Measurements from ENCODE around the gene BEST4. TPM values are rescaled to one million over a fixed set of nuclear protein-coding genes. Genes with fewer than 3 reads are reported as not detected.
A peak's percentile ranks its signal among the peaks of the same experiment; 100 is the strongest.
"Not testable (repeated sequence)": the region's sequence is repeated elsewhere in the genome, so short reads cannot be mapped to it uniquely, and the experiment has no call there.

BEST4 gene
- total and polyA plus RNA-seq, 5 donors from 2014 or later, result 0.20 to 0.88 (median 0.67) TPM; not detected in 1

DNA sequence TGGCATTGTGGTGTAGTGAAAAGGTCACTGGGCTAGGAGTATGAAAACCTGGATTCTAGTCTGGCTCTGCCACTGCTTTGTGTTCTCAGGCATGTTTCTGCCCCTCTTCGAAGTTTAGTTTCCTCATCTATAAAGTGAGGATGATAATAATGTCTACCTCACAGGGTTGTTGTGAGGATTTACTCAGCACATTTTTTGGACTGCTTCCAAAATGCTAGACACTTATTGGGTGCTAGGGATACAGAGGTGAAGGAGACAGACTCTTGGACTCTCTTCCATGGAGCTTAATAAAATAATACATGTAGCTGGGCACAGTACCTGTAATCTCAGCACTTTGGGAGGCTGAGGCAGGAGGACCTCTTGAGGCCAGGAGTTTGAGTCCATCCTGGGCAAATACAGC is 44.8 kb downstream of the BEST4 start:
- Mint-ChIP-seq H3K36me3 (no peaks in the 10 kb centered on the region), H3K27ac (peak overlapping the region in 1 of 3 donors; percentile 78), H3K4me1 (peaks cover 6 to 32% (median 17%) of the 10 kb centered on the region in 4 donors), H3K4me3 (peak overlapping the region in 1 of 4 donors; percentile 74), H3K9me3 (peaks cover 0 to 1% (median 0%) of the 10 kb centered on the region in 7 donors), H3K27me3 (peaks cover 6% of the 10 kb centered on the region)
- Histone ChIP-seq H3K27ac (ENCODE audit: insufficient read depth, low read length, poor library complexity, severe bottlenecking) (no peak overlapping the region), H3K36me3 (ENCODE audit: control insufficient read depth, insufficient read depth, low read length) (no peaks in the 10 kb centered on the region), H3K4me3 (ENCODE audit: low read depth, low read length) (no peak overlapping the region), H3K27me3 (ENCODE audit: control insufficient read depth, insufficient read depth, low read length) (no peaks in the 10 kb centered on the region), H3K9me3 (ENCODE audit: control insufficient read depth in 2 of 2, low read length in 2 of 2) (no peaks in the 10 kb centered on the region), H3K4me1 (ENCODE audit: control insufficient read depth, insufficient read depth, low read length, poor library complexity, severe bottlenecking) (peaks cover 20% of the 10 kb centered on the region)
- ATAC-seq (ENCODE audit: low read depth in 2 of 2) (no peak), DNase-seq (no peak)

DNA sequence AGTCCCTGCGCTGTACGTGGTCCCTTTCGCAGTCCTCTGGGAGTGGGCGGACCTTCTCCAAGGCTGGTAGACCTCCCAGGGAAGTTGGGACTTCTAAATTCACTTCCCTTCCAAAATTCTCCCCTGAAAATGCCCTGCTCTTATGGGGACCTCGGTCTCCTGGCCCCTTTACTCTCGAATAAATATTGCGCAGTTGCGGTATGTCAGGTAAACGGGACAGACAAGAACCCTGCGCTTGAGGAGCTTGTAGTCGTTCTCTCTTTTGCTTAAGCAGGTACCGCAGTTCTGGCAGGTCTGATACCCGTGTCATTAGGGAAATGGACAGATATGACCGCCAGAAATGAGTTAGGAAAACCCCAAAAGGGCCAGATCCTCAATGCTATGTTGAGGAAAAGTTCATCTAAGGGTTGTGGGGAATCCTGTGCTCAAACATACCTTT is 47.8 kb downstream of the BEST4 start:
- peaks cover 9% of the 10 kb centered on the region for H3K27me3 Mint-ChIP-seq
- no peaks in the 10 kb centered on the region for H3K27me3 ChIP-seq (ENCODE audit: control insufficient read depth, insufficient read depth, low read length)
- H3K36me3 Mint-ChIP-seq, result no peaks in the 10 kb centered on the region
- DNase-seq, result peak in 1 of 3 donors; percentile 28
- H3K4me3 ChIP-seq (ENCODE audit: low read depth, low read length), result peak overlapping the region; percentile 88
- peak overlapping the region; percentile 86 for H3K27ac ChIP-seq (ENCODE audit: insufficient read depth, low read length, poor library complexity, severe bottlenecking)
- peak overlapping the region; percentile 94 to 99 (median 94) for H3K4me3 Mint-ChIP-seq
- H3K4me1 Mint-ChIP-seq, result peaks cover 0 to 22% (median 13%) of the 10 kb centered on the region in 4 donors
- peak overlapping the region; percentile 93 to 97 (median 96) for H3K27ac Mint-ChIP-seq
- no peaks in the 10 kb centered on the region for H3K36me3 ChIP-seq (ENCODE audit: control insufficient read depth, insufficient read depth, low read length)
- H3K4me1 ChIP-seq (ENCODE audit: control insufficient read depth, insufficient read depth, low read length, poor library complexity, severe bottlenecking), result peaks cover 14% of the 10 kb centered on the region
- ATAC-seq (ENCODE audit: low read depth in 2 of 2), result no peak
- no peaks in the 10 kb centered on the region for H3K9me3 ChIP-seq (ENCODE audit: control insufficient read depth in 2 of 2, low read length in 2 of 2)
- H3K9me3 Mint-ChIP-seq, result no peaks in the 10 kb centered on the region

DNA sequence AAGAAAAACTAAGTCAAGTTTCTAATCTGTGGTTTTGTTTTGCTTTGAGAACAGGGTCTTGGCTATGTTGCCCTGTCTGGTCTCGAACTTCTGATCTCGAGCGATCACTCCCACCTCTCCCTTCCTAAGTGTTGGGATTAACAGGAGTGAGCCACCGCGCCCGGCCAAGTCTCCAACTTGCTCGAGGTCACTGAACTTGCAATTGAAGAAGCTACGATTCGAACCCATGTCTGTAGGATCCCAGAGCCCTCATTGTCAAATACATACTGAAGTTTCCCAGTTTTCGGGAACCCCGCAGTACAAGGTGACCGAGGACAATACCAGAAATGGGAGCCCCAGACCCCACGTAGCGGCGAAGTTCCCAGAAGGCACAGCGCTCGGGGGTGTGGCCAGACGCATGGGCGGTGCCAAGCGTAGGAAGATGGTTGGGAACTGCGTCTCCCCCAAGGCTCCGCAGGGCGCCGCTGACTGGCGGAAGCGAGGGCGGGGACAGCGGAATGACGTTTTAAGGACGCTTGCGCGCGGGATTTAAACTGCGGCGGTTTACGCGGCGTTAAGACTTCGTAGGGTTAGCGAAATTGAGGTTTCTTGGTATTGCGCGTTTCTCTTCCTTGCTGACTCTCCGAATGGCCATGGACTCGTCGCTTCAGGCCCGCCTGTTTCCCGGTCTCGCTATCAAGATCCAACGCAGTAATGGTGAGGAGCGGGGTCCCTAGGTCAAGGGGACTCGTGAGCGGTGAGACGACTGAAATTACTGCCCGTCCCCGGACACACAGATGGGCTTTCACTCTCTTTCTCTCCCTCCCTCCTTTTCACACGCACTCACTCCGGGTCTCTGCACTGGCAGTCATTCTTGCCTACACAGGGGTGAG is 48.4 kb downstream of the BEST4 start, which contains the start of gene KIF2C:
KIF2C (plus strand) TSS at position 531 of the 872 bp plus-strand sequence; CDS start at position 627, 96 bp downstream.
- Mint-ChIP-seq H3K4me3 (peak within 1 kb of the TSS; percentile 94 to 99 (median 94)), H3K4me1 (peaks cover 0 to 22% (median 13%) of the 10 kb centered on the region in 4 donors), H3K9me3 (no peaks in the 10 kb centered on the region), H3K27me3 (peaks cover 9% of the 10 kb centered on the region), H3K27ac (peak within 1 kb of the TSS; percentile 93 to 97 (median 96)), H3K36me3 (no peaks in the 10 kb centered on the region)
- Histone ChIP-seq H3K9me3 (ENCODE audit: control insufficient read depth in 2 of 2, low read length in 2 of 2) (no peaks in the 10 kb centered on the region), H3K27ac (ENCODE audit: insufficient read depth, low read length, poor library complexity, severe bottlenecking) (peak within 1 kb of the TSS; percentile 86), H3K4me1 (ENCODE audit: control insufficient read depth, insufficient read depth, low read length, poor library complexity, severe bottlenecking) (peaks cover 14% of the 10 kb centered on the region), H3K36me3 (ENCODE audit: control insufficient read depth, insufficient read depth, low read length) (no peaks in the 10 kb centered on the region), H3K4me3 (ENCODE audit: low read depth, low read length) (peak within 1 kb of the TSS; percentile 88), H3K27me3 (ENCODE audit: control insufficient read depth, insufficient read depth, low read length) (no peaks in the 10 kb centered on the region)
- ATAC-seq (ENCODE audit: low read depth in 2 of 2) (peak; percentile 100), DNase-seq (peak; percentile 92 to 99 (median 95))

DNA sequence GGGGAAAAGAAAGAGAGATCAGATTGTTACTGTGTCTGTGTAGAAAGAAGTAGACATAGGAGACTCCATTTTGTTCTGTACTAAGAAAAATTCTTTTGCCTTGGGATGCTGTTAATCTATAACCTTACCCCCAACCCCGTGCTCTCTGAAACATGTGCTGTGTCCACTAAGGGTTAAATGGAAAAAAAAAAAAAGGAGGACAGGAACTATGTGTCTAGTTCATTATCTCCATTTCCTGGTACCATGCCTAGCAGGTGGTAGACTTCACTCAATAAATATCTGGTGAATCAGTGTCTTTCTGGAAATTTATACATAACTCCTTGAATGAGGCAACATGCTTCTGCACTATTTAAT is 49.0 kb downstream of the BEST4 start:
- not testable (repeated sequence) for ATAC-seq (ENCODE audit: low read depth in 2 of 2); DNase-seq; H3K27me3 ChIP-seq (ENCODE audit: control insufficient read depth, insufficient read depth, low read length); H3K36me3 Mint-ChIP-seq; H3K36me3 ChIP-seq (ENCODE audit: control insufficient read depth, insufficient read depth, low read length); H3K9me3 Mint-ChIP-seq; H3K9me3 ChIP-seq (ENCODE audit: control insufficient read depth in 2 of 2, low read length in 2 of 2); H3K27me3 Mint-ChIP-seq
- Histone ChIP-seq H3K27ac (ENCODE audit: insufficient read depth, low read length, poor library complexity, severe bottlenecking) (peak overlapping the region; percentile 86), H3K4me1 (ENCODE audit: control insufficient read depth, insufficient read depth, low read length, poor library complexity, severe bottlenecking) (peaks cover 14% of the 10 kb centered on the region), H3K4me3 (ENCODE audit: low read depth, low read length) (peak overlapping the region; percentile 88)
- Mint-ChIP-seq H3K27ac (peak overlapping the region; percentile 93 to 97 (median 96)), H3K4me1 (peaks cover 0 to 22% (median 13%) of the 10 kb centered on the region in 4 donors), H3K4me3 (peak overlapping the region; percentile 94 to 99 (median 94))

DNA sequence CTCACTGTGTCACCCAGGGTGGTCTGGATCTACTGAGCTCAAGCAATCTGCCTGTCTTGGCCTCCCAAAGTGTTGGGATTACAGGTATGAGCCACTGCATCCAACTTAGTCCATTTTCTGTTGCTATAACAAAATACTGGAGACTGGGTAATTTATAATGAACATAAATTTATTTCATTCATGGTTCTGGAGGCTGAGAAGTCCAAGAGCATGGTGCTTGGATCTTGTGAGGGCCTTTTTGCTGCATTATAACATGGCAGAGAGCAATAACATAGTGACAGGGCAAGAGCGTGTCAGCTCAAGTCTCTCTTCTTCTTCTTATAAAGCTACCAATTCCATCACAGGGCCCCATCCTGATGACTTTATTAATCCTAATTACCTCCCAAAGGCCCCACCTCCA is 52.0 kb downstream of the BEST4 start:
- H3K27me3 ChIP-seq (ENCODE audit: control insufficient read depth, insufficient read depth, low read length), result no peaks in the 10 kb centered on the region
- no peaks in the 10 kb centered on the region for H3K9me3 ChIP-seq (ENCODE audit: control insufficient read depth in 2 of 2, low read length in 2 of 2)
- Mint-ChIP-seq H3K4me3 (peak overlapping the region in 1 of 4 donors; percentile 81), H3K4me1 (peaks cover 3 to 29% (median 18%) of the 10 kb centered on the region in 4 donors), H3K27ac (no peak overlapping the region), H3K36me3 (no peaks in the 10 kb centered on the region), H3K27me3 (peaks cover 16% of the 10 kb centered on the region), H3K9me3 (no peaks in the 10 kb centered on the region)
- H3K27ac ChIP-seq (ENCODE audit: insufficient read depth, low read length, poor library complexity, severe bottlenecking), result no peak overlapping the region
- H3K4me1 ChIP-seq (ENCODE audit: control insufficient read depth, insufficient read depth, low read length, poor library complexity, severe bottlenecking), result peaks cover 16% of the 10 kb centered on the region
- H3K36me3 ChIP-seq (ENCODE audit: control insufficient read depth, insufficient read depth, low read length), result no peaks in the 10 kb centered on the region
- ATAC-seq (ENCODE audit: low read depth in 2 of 2) (no peak), DNase-seq (no peak)
- no peak overlapping the region for H3K4me3 ChIP-seq (ENCODE audit: low read depth, low read length)

DNA sequence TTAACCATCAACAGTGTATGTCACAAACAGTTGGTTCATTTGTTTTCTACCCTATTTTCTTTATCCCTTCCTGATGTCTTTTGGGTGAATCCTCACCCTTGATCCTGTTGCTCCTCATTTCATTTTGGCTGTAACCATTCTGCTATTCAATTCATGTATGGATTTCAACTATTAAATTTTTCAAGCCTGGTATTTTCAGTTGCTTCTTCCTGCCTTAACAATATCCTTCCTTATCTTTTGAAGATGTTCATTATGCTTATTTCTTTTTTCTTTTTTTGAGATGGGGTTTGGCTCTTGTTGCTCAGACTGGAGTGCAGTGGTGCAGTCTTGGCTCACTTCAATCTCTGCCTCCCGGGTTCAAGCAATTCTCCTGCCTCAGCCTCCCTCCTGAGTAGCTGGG is 54.2 kb downstream of the BEST4 start:
- Mint-ChIP-seq H3K27ac (no peak overlapping the region), H3K4me3 (peak overlapping the region in 1 of 4 donors; percentile 44), H3K9me3 (no peaks in the 10 kb centered on the region), H3K27me3 (peaks cover 21% of the 10 kb centered on the region), H3K4me1 (peaks cover 10 to 26% (median 15%) of the 10 kb centered on the region in 4 donors), H3K36me3 (no peaks in the 10 kb centered on the region)
- no peaks in the 10 kb centered on the region for H3K27me3 ChIP-seq (ENCODE audit: control insufficient read depth, insufficient read depth, low read length)
- no peaks in the 10 kb centered on the region for H3K9me3 ChIP-seq (ENCODE audit: control insufficient read depth in 2 of 2, low read length in 2 of 2)
- no peak for ATAC-seq (ENCODE audit: low read depth in 2 of 2)
- H3K27ac ChIP-seq (ENCODE audit: insufficient read depth, low read length, poor library complexity, severe bottlenecking), result no peak overlapping the region
- DNase-seq, result no peak
- peaks cover 15% of the 10 kb centered on the region for H3K4me1 ChIP-seq (ENCODE audit: control insufficient read depth, insufficient read depth, low read length, poor library complexity, severe bottlenecking)
- no peaks in the 10 kb centered on the region for H3K36me3 ChIP-seq (ENCODE audit: control insufficient read depth, insufficient read depth, low read length)
- H3K4me3 ChIP-seq (ENCODE audit: low read depth, low read length), result no peak overlapping the region
